Activated gamma-delta T cell treated with anti-CD3 and anti-CD28 coated beads, Interleukin-2, amount 50 U/mL, for 16 hours (primary cell): ENCODE data around the gene COL9A1.

Experiments
- DNase-seq: peaks from one replicate; pipeline ENCODE4 v3.0.0-alpha.2; 2020; ENCODE audit warnings: low read depth

Gene COL9A1

GRCh38 chr6:70171236-70171635, 131.6 kb downstream of the COL9A1 start:
- no peak for DNase-seq

- no peak for DNase-seq
Measured at GRCh38 chr6:70168681-70169377, 134.1 kb downstream of the COL9A1 start.
